PC-9 (cell line): ENCODE results near the gene CLCN6. TPM values are rescaled to one million over a fixed set of nuclear protein-coding genes. Genes with fewer than 3 reads are reported as not detected.

Experiments used
- BruUV-seq: library from RNA; stranded (reverse); fragments of 400-500 nt; replicated peaks from 2 replicates; lab custom pipeline; 2021; lab: Mats Ljungman, UMichigan
- CTCF ChIA-PET: fragments of 300-600 bp; sonication (Branson Sonifier 250); formaldehyde crosslinking; loops from one replicate; lab custom pipeline; 2022; ENCODE audit warnings: antibody characterized with exemption; lab: Charles Lee
- POLR2A ChIA-PET: fragments of 300-600 bp; sonication (Branson Sonifier 250); formaldehyde crosslinking; loops from one replicate; lab custom pipeline; 2022; ENCODE audit warnings: antibody characterized with exemption; ENCODE audit not compliant: unreplicated experiment; lab: Charles Lee
- DNase-seq, 2 experiments: peaks; one replicate each; pipeline versions ENCODE4 v3.0.0 to v3.0.0-alpha.2; 2015 to 2022; ENCODE audit warnings: mixed read lengths in 1 of 2
- H2AFZ ChIP-seq: fragments of 200-600 bp; sonication (generic); 2 replicates; pipeline ENCODE4 v1.8.1; 2017; ENCODE audit warnings: antibody characterized with exemption
- H3F3A ChIP-seq: fragments of 200-600 bp; sonication (generic); 2 replicates; pipeline ENCODE4 v1.8.1; 2017; ENCODE audit warnings: antibody characterized with exemption, mild to moderate bottlenecking, low read depth; ENCODE audit not compliant: insufficient read depth
- H3K27ac ChIP-seq: fragments of 200-600 bp; sonication (generic); 2 replicates; pipeline ENCODE4 v1.6.1; 2016; ENCODE audit warnings: mixed run types
- H3K27me3 ChIP-seq: fragments of 200-600 bp; sonication (generic); 2 replicates; pipeline ENCODE4 v1.6.1; 2016; ENCODE audit warnings: low read depth, mixed run types; ENCODE audit not compliant: insufficient read depth
- H3K36me3 ChIP-seq: fragments of 200-600 bp; sonication (generic); 2 replicates; pipeline ENCODE4 v1.6.1; 2016; ENCODE audit warnings: low read depth, mixed run types
- H3K4me1 ChIP-seq: fragments of 200-600 bp; sonication (generic); replicated peaks from 2 replicates; pipeline ENCODE4 v1.6.1; 2016; ENCODE audit warnings: mixed run types; ENCODE audit not compliant: insufficient read depth
- H3K4me2 ChIP-seq: fragments of 200-600 bp; sonication (generic); 2 replicates; pipeline ENCODE4 v1.6.1; 2017; ENCODE audit warnings: mixed run types
- H3K4me3 ChIP-seq: fragments of 200-600 bp; sonication (generic); 2 replicates; pipeline ENCODE4 v1.6.1; 2016; ENCODE audit warnings: mixed run types
- H3K79me2 ChIP-seq: fragments of 200-600 bp; sonication (generic); 2 replicates; pipeline ENCODE4 v1.6.1; 2017; ENCODE audit warnings: low read depth, mixed run types
- H3K9me2 ChIP-seq: fragments of 200-600 bp; sonication (generic); 2 replicates; pipeline ENCODE4 v1.8.1; 2017; ENCODE audit warnings: mild to moderate bottlenecking; ENCODE audit not compliant: insufficient read depth
- H3K9me3 ChIP-seq: fragments of 200-600 bp; sonication (generic); 2 replicates; pipeline ENCODE4 v1.8.1; 2016; ENCODE audit warnings: low read depth; ENCODE audit not compliant: insufficient read depth
- H4K20me1 ChIP-seq: fragments of 200-600 bp; sonication (generic); 2 replicates; pipeline ENCODE4 v1.8.1; 2017; ENCODE audit not compliant: insufficient read depth
- EZH2 ChIP-seq: fragments of 200-600 bp; sonication (generic); IDR thresholded peaks from 2 replicates; pipeline ENCODE4 v1.8.0; 2017; ENCODE audit warnings: antibody characterized with exemption, low read depth
- intact Hi-C: fragments of 100-400 bp; cut with micrococcal nuclease; formaldehyde crosslinking; loops from one replicate; pipeline ENCODE4 v1.10.0; 2022; ENCODE audit not compliant: unreplicated experiment
- total RNA-seq: library from RNA; stranded (reverse); gene quantifications from 2 replicates; pipeline ENCODE4 v1.2.3, GENCODE V29; 2021
- TF ChIP-seq, protein P1 (sequence below): fragments of 200-600 bp; sonication (generic); conservative IDR thresholded peaks from 2 replicates; pipeline ENCODE4 v1.6.1; 2017; ENCODE audit warnings: mixed run types, antibody characterized with exemption, mild to moderate bottlenecking, moderate library complexity

The CLCN6 gene
- total RNA-seq, 1 experiment from 2014 or later, result 16.7 TPM

DNA sequence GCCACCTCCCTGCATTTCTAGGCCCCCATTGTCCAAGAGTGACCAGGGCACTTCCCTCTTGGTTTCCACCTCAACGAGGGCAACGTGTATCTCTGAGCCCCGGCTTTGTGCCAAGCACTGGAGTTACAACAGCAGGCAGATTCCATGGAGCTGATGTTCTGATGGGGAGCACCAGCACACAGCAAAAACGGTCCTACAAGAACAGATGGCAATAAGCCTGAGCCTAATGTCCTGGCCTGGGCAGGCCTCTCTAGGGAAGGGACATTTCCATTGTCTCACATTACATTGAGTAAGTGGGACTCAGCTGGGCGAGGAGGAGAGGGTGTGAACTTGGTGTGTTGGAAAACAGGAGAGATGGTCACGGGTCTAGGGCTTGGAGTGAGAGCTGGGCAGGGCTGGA, 79.9 kb downstream of the CLCN6 start:
- intact Hi-C loops, result no loop called here
- Histone ChIP-seq H3K79me2 (no peaks in the 10 kb centered on the region), H2AFZ (no peak overlapping the region), H4K20me1 (no peaks in the 10 kb centered on the region), H3K9me3 (no peaks in the 10 kb centered on the region), H3F3A (no peaks in the 10 kb centered on the region), H3K27me3 (0 out of 2 replicates have a peak, but pooled peaks cover 3% of the 10 kb centered on the region), H3K27ac (no peak overlapping the region), H3K36me3 (no peaks in the 10 kb centered on the region), H3K9me2 (no peaks in the 10 kb centered on the region), H3K4me1 (no peaks in the 10 kb centered on the region), H3K4me3 (no peak overlapping the region), H3K4me2 (no peak overlapping the region)
- ChIA-PET POLR2A (no interaction called here), CTCF (no interaction called here)
- no peak for TF ChIP-seq EZH2
- TF ChIP-seq, protein P1, sequence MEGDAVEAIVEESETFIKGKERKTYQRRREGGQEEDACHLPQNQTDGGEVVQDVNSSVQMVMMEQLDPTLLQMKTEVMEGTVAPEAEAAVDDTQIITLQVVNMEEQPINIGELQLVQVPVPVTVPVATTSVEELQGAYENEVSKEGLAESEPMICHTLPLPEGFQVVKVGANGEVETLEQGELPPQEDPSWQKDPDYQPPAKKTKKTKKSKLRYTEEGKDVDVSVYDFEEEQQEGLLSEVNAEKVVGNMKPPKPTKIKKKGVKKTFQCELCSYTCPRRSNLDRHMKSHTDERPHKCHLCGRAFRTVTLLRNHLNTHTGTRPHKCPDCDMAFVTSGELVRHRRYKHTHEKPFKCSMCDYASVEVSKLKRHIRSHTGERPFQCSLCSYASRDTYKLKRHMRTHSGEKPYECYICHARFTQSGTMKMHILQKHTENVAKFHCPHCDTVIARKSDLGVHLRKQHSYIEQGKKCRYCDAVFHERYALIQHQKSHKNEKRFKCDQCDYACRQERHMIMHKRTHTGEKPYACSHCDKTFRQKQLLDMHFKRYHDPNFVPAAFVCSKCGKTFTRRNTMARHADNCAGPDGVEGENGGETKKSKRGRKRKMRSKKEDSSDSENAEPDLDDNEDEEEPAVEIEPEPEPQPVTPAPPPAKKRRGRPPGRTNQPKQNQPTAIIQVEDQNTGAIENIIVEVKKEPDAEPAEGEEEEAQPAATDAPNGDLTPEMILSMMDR, result no peak
- DNase-seq, result no peak
- no TSS peak for BruUV-seq

DNA sequence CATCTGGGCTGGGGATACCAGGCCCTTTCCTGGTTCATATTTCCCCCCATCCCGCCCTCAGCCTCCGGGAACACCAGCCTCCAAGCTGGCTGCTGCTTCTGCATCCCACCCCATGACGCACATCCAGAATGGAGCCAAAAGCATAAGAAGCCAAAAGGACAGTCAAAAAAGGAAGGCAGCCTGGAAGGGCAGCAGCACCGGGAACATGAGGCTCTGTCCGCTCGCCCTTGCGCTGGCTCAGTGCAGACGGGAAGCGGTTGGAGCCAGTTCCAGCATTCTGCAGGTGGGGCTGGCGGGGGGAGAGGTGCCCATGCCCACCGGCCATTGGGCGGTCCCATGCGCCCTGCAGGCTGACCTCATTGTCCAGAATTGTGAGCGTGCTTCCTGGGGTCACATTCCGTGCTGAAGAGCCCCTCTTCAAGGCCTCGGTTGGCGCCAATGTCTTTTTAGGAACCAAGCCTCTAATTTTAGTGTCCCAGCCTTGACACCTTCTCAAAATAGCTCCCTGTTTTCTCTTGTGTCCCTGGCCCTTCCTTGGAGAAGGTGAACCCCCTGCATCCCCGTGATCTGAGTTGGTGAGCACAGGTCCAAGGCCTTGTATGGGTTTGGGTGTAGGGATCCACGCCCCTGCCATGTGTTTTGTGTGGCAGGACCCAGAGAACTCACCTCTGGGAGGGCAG, 81.1 kb downstream of the CLCN6 start:
- no peaks in the 10 kb centered on the region for H3K36me3 ChIP-seq
- no peak overlapping the region for H3K27ac ChIP-seq
- no peaks in the 10 kb centered on the region for H3F3A ChIP-seq
- TF ChIP-seq, protein P1, result no peak
- no peak for TF ChIP-seq EZH2
- no TSS peak for BruUV-seq
- no peaks in the 10 kb centered on the region for H3K9me3 ChIP-seq
- intact Hi-C loops, result no loop called here
- 0 out of 2 replicates have a peak, but pooled peaks cover 3% of the 10 kb centered on the region for H3K27me3 ChIP-seq
- DNase-seq, result no peak
- no peaks in the 10 kb centered on the region for H3K79me2 ChIP-seq
- no peak overlapping the region for H3K4me3 ChIP-seq
- ChIA-PET POLR2A (no interaction called here), CTCF (interaction anchor here (0.6 kb wide), 1 partner anchor 24 kb away, joined by 4 read pairs; no protein-coding TSS in a partner anchor)
- H3K9me2 ChIP-seq, result no peaks in the 10 kb centered on the region
- no peak overlapping the region for H3K4me2 ChIP-seq
- no peak overlapping the region for H2AFZ ChIP-seq
- H3K4me1 ChIP-seq, result no peaks in the 10 kb centered on the region
- no peaks in the 10 kb centered on the region for H4K20me1 ChIP-seq

DNA sequence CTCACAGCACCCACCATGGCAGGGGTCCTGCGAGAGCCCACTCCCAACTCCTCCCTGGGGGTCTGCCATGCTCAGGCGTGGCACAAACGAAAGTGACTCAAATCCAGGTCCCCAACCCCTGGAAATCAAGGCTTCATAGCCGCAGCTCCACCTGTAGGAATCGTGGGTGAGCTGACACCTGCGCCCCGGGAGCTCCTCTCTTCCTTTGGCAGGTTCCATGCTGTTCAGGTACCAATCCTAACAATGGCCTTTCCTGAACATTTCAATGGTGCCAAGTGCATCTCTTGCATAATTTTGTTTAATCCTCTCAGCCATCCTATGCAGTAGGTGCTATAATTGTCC, 81.6 kb downstream of the CLCN6 start:
- no peak overlapping the region for H3K4me3 ChIP-seq
- intact Hi-C loops, result no loop called here
- H3K27me3 ChIP-seq, result 0 out of 2 replicates have a peak, but pooled peaks cover 3% of the 10 kb centered on the region
- ChIA-PET POLR2A (no interaction called here), CTCF (interaction anchor here (0.6 kb wide), 1 partner anchor 24 kb away, joined by 4 read pairs; no protein-coding TSS in a partner anchor)
- H3K9me3 ChIP-seq, result no peaks in the 10 kb centered on the region
- H3K4me1 ChIP-seq, result no peaks in the 10 kb centered on the region
- no peak for DNase-seq
- no peaks in the 10 kb centered on the region for H3K36me3 ChIP-seq
- TF ChIP-seq EZH2, result no peak
- TF ChIP-seq, protein P1, result no peak
- BruUV-seq, result no TSS peak
- no peaks in the 10 kb centered on the region for H4K20me1 ChIP-seq
- H3F3A ChIP-seq, result no peaks in the 10 kb centered on the region
- no peaks in the 10 kb centered on the region for H3K9me2 ChIP-seq
- no peaks in the 10 kb centered on the region for H3K79me2 ChIP-seq
- H3K4me2 ChIP-seq, result no peak overlapping the region
- no peak overlapping the region for H3K27ac ChIP-seq
- no peak overlapping the region for H2AFZ ChIP-seq
